ENCODE data around the gene APPBP2.

Gene APPBP2

DNA sequence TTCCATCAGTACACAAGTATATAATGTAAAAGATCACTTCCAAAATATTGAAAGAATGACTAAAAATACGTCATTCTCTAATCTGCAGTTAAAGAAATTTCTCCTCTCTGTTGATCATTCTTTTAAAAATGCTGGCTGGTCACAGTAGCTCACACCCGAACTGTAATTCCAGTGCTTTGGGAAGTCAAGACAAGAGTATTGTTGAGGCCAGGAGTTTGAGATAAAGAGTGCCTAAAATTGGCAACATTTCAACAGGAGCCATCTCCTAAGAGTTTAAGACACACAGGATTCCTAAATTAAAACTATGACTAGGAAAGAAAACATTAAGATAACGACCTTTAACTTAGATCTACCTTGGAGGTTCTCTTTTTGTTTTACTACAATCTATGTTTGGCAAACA, 129.6 kb downstream of the APPBP2 start:
- no peak for DNase-seq (ENCODE audit: low spot score)

DNA sequence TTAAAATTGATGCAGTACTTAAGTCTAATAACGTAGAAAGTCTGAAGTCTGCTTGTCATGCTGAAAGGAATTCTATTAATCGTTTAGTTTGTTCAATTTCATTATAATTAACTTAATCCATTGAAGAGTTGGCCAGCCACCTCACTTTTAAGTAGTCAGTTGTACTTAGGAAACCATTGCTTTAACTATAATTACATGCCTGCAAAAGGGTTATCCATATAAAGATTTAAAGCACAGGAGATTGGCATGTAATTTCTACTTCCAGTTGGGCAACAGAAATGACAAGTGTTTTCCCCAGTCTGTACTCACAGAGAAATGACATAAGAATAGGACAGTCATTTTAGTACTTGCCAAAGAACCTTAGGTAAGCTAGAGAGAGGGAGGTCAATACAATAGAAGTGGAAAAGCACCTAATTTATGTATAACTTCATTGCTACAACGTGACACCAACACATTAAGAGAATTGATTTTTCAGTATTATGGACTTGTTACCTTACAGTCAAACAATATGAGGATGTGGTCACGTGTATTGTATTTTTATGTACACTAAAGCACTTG, 130.5 kb downstream of the APPBP2 start:
- no peak for DNase-seq (ENCODE audit: low spot score)

DNA sequence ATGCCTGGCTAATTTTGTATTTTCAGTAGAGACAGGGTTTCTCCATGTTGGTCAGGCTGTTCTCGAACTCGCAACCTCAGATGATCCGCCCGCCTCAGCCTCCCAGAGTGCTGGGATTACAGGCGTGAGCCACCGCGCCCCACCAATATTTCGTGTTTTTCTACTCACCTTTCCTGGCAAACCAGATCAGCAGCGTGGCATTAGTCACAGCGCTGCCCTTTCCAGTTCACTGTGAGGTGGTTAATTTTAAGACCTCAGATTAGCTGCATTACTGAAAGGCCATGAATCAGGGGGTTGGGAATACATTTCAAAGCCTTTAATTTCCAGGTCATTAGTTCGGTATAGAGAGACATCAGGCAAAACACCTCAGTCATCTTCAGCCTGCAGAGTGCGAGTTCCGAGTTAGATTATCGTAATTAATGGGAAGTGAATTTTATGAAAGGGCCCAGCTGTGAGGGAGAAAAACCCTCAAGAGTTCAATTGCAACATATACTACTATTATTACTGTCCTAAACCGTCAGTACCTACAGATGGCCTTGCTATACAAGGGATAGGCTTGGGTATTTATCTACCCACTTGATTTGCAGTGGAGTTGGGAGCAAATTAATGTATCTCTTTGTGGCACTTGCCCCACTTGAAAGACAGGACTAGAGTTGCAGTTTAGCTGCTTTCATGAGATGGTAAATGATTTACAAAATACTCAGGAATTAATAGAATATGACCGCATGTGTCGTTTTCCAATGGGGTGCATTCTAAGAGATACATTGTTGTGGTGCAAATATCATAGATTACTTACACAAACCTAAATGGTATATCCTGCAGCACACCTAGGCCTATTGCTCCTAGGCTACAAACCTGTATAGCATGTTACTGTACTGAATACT, 132.0 kb downstream of the APPBP2 start:
- no peak for DNase-seq (ENCODE audit: low spot score)

Measured in AG20443 (cell line).